Activated naive CD4-positive, alpha-beta T cell treated with anti-CD3 and anti-CD28 coated beads for 36 hours (primary cell): ENCODE measurements around the gene POMP. TPM values are rescaled to one million over a fixed set of nuclear protein-coding genes. Genes with fewer than 3 reads are reported as not detected.

Source experiments
- total RNA-seq, 2 experiments: library from RNA; stranded (reverse); gene quantifications; one replicate each; pipeline ENCODE4 v1.2.3, GENCODE V29; 2021

The POMP gene
- total RNA-seq, 2 experiments from 2014 or later, result 106 to 108 TPM

Other genes starting within 250 kb of the POMP start
- gene FLT1, start 164.0 kb upstream of the POMP start, total RNA-seq, result 10 to 100 TPM; 21.8 to 21.9 TPM
- 1 to 10 TPM; 2.2 to 3.2 TPM for gene SLC46A3, start 59.8 kb downstream of the POMP start, total RNA-seq
- not detected for gene MTUS2, start 161.2 kb downstream of the POMP start, total RNA-seq